ENCODE measurements around the gene CACUL1. TPM values are rescaled to one million over a fixed set of nuclear protein-coding genes. Genes with fewer than 3 reads are reported as not detected.
A peak's percentile ranks its signal among the peaks of the same experiment; 100 is the strongest.

CACUL1 gene
- polyA plus RNA-seq, 1 experiment = 15.3 TPM

- no peak for TF ChIP-seq CTCF (IDR thresholded peaks at IDR 0.05; ENCODE audit: low read depth, low read length)
- no peak overlapping the region for H3K27ac ChIP-seq (ENCODE audit: low read depth, low read length)
- no peak for DNase-seq (ENCODE audit: low read depth, low spot score)
- no peaks in the 10 kb centered on the region for H3K9me3 ChIP-seq (ENCODE audit: control insufficient read depth, insufficient read depth, low read length)
- H3K4me3 ChIP-seq (ENCODE audit: low read depth, low read length) = no peak overlapping the region
- CTCF ChIA-PET = interaction anchor here (1.5 kb wide), 1 partner anchor 19 kb away, joined by 4 read pairs; no protein-coding TSS in a partner anchor
- POLR2A ChIA-PET = no interaction called here
- H3K27me3 ChIP-seq (ENCODE audit: control insufficient read depth, insufficient read depth, low read length) = no peaks in the 10 kb centered on the region
Measured at GRCh38 chr10:118701529-118702323, 53.0 kb downstream of the CACUL1 start.

- no peak for DNase-seq (ENCODE audit: low read depth, low spot score)
- no peaks in the 10 kb centered on the region for H3K9me3 ChIP-seq (ENCODE audit: control insufficient read depth, insufficient read depth, low read length)
- no peak overlapping the region for H3K4me3 ChIP-seq (ENCODE audit: low read depth, low read length)
- CTCF ChIA-PET = interaction anchor here (0.6 to 1.2 kb wide), 4 partner anchors 21 to 1018 kb away, joined by 4 to 6 read pairs (median 4); no protein-coding TSS in a partner anchor
- POLR2A ChIA-PET = no interaction called here
- no peak overlapping the region for H3K27ac ChIP-seq (ENCODE audit: low read depth, low read length)
- TF ChIP-seq CTCF (IDR thresholded peaks at IDR 0.05; ENCODE audit: low read depth, low read length) = no peak
- H3K27me3 ChIP-seq (ENCODE audit: control insufficient read depth, insufficient read depth, low read length) = no peaks in the 10 kb centered on the region
Measured at GRCh38 chr10:118698421-118698820, 56.3 kb downstream of the CACUL1 start.

- CTCF ChIA-PET = interaction anchor here (0.5 to 4.5 kb wide), 8 partner anchors 11 to 235 kb away, joined by 3 to 31 read pairs (median 3); no protein-coding TSS in a partner anchor
- POLR2A ChIA-PET = no interaction called here
- no peak overlapping the region for H3K4me3 ChIP-seq (ENCODE audit: low read depth, low read length)
- TF ChIP-seq CTCF (IDR thresholded peaks at IDR 0.05; ENCODE audit: low read depth, low read length) = no peak
- H3K27me3 ChIP-seq (ENCODE audit: control insufficient read depth, insufficient read depth, low read length) = no peaks in the 10 kb centered on the region
- no peaks in the 10 kb centered on the region for H3K9me3 ChIP-seq (ENCODE audit: control insufficient read depth, insufficient read depth, low read length)
- no peak overlapping the region for H3K27ac ChIP-seq (ENCODE audit: low read depth, low read length)
- peak; percentile 56 for DNase-seq (ENCODE audit: low read depth, low spot score)
Measured at GRCh38 chr10:118694848-118695247, 59.9 kb downstream of the CACUL1 start.

- POLR2A ChIA-PET = interaction anchor here (1.1 kb wide), 1 partner anchor 62 kb away, joined by 3 read pairs; the partner anchor contains the start of gene CACUL1
- Histone ChIP-seq H3K4me3 (ENCODE audit: low read depth, low read length) (no peak overlapping the region), H3K9me3 (ENCODE audit: control insufficient read depth, insufficient read depth, low read length) (no peaks in the 10 kb centered on the region), H3K27ac (ENCODE audit: low read depth, low read length) (peak overlapping the region; percentile 58), H3K27me3 (ENCODE audit: control insufficient read depth, insufficient read depth, low read length) (no peaks in the 10 kb centered on the region)
- no peak for TF ChIP-seq CTCF (IDR thresholded peaks at IDR 0.05; ENCODE audit: low read depth, low read length)
- DNase-seq (ENCODE audit: low read depth, low spot score) = peak; percentile 70
- CTCF ChIA-PET = interaction anchor here (1.2 to 4.5 kb wide), 2 partner anchors 27 to 124 kb away, joined by 8 to 31 read pairs; no protein-coding TSS in a partner anchor
Measured at GRCh38 chr10:118692872-118693271, 61.9 kb downstream of the CACUL1 start.

Data from AG04450 (cell line).